GM18907 (cell line): ENCODE results near the gene STRIP1.

ENCODE experiments used
- ATAC-seq: cut with Tn5 transposase; IDR thresholded peaks from one replicate; pipeline ENCODE4 v1.9.1; 2021; ENCODE audit warnings: mild to moderate bottlenecking, moderate library complexity; ENCODE audit not compliant: unreplicated experiment

The STRIP1 gene

DNA sequence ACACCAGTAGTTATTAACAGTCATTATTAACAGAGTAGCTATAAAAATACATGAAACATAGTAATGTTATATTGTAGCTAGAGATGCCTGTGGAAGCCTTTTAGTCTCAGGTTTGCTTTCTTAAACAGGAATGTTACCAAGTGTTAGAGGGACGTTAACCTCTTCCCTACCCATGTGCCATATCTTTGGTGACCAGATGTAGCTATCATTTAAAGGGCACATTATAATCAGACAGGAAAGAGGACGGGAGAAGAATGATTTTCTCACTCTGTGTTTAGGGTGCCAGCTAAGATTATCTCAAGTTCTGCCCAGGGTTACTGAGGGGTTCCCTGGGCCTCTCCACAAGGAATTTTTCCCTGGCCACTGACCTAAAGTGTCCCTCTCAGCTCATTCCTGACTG, 57.0 kb downstream of the STRIP1 start:
- ATAC-seq = no peak

DNA sequence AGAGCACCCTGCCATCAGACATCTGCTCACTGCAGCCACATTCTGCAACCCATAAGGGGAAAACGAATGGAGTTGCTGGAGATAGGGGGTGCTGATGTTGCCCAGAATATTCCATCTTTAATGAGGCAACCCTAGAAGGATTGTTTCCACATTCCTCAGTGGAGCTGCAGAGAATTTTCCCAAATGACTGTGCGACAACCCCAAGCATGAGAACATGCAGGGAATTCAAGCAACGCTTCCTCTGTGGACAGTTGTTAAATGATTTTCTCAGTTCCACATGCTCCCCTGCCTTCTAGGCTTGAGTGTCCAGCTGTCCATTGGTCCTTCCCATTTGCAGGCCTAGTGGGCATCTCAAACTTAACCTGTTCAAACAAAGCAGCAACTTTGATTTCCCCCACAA, 57.4 kb downstream of the STRIP1 start:
- ATAC-seq = no peak

DNA sequence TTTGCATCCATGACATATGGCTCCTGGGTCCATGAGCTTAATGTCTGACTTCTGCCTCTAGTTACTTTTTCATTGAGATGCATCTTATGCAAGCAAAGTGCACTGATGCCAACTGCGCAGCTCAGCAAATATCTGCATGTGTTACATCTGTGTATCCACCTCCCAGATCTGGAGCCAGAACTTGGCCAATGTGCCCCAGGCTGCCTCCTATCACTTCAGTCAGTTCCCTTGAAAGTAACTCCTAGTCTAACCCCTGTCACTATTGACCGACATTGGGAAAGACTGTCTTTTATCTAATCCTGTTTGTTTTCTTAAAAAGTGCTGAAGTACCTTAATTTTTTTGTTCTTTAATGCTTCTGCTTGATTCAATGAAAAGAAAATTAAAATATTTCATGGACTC, 58.6 kb downstream of the STRIP1 start:
- ATAC-seq = no peak

DNA sequence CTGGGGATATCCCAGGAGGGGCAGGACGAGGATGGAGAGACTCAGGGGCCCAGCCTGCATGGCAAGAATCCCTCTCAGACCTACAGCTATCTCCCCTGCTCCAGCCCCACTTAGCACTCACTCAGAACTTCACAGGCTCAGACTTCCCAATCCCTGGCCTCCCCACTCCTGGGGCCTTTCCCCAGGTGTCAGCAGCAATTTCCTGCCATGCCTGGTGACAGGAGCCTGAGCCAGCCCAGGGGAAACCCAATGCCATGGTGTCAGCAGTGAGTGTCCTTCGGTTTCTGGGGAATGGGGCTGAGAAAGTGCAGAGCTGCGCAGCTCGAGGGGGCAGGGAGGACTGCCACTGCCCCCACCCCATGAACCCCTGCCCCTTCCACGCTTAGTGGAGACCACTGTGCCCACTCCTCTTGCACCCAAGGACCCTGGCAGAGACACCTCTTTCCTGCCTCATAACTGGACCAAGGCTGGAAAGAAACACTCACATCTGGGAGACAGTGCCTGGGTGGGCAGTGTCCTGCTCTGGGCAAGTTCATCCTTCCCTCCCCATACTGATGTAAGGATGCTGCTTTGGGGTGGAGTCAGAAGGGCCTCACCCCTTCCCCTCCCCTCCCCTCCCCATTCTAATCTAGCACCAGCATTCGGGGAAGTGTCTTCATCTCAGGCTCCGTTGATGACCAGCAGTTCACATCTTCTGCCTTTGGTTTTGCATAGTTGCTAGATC, 60.7 kb downstream of the STRIP1 start:
- no peak for ATAC-seq

DNA sequence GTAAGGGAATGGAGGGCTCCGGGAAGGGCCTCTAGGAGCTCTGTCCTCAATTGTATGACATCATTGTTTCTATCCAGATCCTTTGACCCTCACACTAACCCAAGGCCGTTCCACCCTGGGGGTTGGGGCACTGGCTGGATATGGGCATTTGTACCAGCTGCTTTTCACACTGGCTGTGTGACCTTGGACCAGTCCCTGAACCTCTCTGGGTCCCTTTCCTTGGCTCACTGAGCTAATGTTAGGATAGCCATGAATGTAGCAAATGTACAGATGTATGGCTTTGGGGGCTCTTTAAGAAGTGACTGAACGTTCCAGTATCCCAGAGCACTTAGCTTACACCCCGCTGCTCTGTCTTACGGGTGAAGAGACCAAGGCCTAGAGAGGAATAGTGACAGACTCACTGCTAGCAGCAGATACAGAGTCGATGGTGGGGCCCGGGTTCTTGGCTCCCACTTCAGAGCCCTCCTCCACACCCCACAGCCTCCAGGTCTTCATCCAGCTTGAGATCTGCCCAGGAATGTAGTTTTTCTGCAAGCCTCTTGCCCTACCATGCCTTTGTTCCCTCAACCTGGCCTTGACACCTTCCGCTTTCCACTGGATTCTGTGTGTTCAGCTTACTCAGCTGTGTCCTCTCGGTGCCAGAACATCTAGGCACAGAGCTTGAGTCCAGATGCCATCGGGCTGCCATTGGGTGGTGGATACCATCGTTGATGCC, 63.2 kb downstream of the STRIP1 start:
- ATAC-seq = no peak

DNA sequence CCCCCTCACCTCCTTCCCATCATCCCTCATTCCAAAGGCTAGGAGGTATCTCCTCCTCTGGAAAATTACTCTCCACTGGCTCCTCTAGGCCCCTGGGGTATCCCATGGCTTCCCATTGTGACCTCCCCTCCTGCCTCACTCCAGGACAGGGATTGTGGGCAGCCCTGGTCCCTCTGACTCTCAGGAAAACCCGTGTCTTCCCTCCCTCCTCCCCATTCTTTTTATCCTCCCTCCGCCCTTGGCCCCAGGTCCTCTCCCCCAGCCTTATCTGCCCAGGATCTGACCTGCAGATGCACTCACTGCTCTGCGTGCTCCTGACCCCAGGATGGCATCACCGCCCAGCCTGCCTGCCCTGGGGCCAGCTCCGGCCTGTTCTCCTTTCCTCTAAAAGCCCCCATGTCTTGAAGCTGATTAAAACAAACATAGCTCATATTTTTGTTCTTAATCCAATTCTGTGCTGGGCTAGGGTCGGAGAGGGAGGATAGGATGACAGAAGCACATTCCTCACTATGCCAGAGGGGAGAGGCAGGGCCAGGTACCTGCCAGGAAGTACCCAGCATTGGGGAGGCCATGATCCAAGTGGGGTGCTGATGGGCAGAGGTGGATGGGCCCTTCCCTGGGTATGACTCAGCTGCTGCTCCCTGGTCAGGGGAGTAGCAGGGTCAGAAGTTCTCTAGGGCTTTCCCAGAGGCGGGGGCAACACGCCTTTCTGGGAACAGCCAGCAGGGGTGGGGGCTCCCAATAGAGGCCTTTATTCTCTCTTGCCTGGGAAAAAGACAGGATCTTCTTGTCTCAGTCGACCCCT, 64.0 kb downstream of the STRIP1 start:
- no peak for ATAC-seq

DNA sequence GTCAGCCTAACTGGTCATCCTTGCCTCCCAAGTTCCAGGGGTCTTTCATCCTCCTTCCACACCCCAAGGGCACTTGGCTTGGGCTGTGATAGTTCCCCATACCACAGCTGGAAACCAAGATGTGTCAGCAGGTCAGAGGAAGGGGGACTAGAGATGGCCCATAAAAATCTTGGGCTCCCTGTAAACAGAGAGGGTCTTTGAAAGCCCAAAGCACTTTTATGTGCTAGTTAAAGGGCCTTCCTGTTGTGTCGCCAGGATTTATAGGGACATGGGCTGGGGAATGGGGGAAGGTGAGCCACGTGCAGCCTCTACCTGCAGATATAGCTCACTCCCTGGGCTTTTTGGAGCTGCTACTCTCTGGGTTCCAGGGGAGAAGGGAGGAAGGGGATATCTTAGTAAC, 65.9 kb downstream of the STRIP1 start:
- no peak for ATAC-seq

DNA sequence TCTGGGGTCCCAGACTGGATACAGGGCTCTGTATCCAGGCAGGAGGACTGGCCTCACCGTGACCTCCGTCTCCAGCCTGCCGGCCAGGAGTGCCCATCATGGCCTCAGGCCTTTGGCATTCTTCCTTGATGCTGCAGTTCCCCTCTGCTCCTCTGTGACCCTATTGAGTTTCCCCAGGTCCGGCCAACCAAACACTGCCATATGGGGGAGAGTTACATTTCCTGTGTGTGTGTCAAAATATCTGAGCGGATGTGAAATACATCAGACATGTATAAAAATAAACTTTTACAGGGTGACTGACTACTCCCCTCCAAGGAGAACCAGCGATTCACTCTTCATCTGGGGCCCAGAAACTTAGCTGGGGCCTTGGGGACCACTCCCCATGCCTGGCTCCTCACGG, 67.7 kb downstream of the STRIP1 start:
- no peak for ATAC-seq
